Sigmoid colon (tissue), 4 donors: ENCODE data around the gene GNAQ.

Experiments
- CTCF ChIP-seq, 4 experiments: fragments of 450-650 bp in 3 of 4; fragments of 200-600 bp in 1 of 4; IDR thresholded peaks; one replicate each; pipeline ENCODE4 v1.5.1; 2016 to 2019; ENCODE audit warnings: antibody characterized with exemption in 4 of 4, mild to moderate bottlenecking in 3 of 4, moderate library complexity in 2 of 4
- EP300 ChIP-seq, 4 donors: sonication (generic); formaldehyde crosslinking; IDR thresholded peaks; one replicate each; pipeline ENCODE4 v1.6.1; 2017; ENCODE audit warnings: antibody characterized with exemption in 4 of 4
- POLR2A ChIP-seq, 2 donors: fragments of 450-650 bp; IDR thresholded peaks; one replicate each; pipeline ENCODE4 v1.6.1; 2016; ENCODE audit warnings: antibody characterized with exemption in 2 of 2, mild to moderate bottlenecking in 2 of 2, moderate library complexity in 2 of 2
- POLR2AphosphoS5 ChIP-seq, 4 donors: sonication (generic); formaldehyde crosslinking; IDR thresholded peaks; one replicate each; pipeline ENCODE4 v1.6.1; 2017; ENCODE audit warnings: antibody characterized with exemption in 4 of 4

DNA sequence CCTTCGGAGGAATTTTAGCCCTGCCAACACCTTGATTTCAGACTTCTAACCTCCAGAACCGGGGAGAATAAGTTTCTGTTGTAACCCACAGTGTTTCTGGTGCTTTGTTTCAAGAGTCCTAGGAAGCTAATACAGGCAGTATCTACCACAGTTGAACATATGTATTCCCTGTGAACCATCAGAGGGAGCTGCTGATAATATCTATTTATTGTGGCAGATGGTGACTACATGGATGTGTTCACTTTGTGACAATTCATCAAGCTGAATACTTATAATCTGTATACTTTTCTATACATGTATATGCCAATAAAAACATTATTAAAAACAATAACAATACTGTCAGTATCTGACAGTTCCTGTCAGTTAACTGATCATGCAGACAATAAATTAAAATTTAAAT, 246.3 kb downstream of the GNAQ start:
- TF ChIP-seq CTCF (IDR thresholded peaks at IDR 0.05) (no peak), POLR2A (IDR thresholded peaks at IDR 0.05) (no peak), EP300 (IDR thresholded peaks at IDR 0.05) (no peak), POLR2AphosphoS5 (IDR thresholded peaks at IDR 0.05) (no peak)
